Measurements from ENCODE around the gene CDH9.
"Not testable (repeated sequence)": the region's sequence is repeated elsewhere in the genome, so short reads cannot be mapped to it uniquely, and the experiment has no call there.

Gene CDH9

DNA sequence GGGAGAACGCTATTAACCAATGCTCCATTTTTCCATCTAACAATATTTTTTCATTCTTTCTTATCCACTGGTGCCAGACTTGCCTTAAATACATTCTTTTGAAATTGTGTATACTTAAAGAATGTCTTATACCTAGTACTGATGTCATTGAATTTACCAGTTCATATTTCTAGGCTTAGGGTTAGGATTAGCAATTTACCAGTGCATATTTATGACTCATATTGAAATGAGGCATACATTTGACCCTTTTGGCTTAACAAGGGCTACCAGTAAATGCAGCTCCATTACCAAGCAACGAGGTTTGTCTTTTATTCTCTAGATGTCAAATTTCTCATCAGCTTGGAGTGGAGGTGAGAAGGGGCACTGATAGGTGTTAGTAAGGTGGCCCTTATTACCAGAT lies 89.5 kb downstream of the CDH9 start:
- DNase-seq, result no peak

DNA sequence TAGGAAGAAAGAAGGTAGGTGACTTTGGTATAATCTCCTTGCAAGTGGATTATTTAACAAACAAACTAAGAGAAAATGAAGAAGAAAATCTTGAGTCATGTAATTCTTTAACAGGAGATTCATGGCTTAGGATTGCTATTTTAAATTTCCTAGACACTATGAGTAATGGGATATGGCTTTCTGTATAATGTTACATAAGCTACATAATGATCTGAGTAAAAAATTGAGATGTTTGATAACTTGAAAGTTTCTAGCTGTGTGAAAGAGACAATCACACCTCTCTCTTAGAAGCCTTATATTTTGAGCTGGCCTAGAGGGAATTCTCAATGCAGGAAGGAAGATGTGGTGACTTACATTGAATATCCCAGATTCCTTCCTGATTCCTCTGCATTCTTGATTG lies 92.5 kb downstream of the CDH9 start:
- no peak for DNase-seq

DNA sequence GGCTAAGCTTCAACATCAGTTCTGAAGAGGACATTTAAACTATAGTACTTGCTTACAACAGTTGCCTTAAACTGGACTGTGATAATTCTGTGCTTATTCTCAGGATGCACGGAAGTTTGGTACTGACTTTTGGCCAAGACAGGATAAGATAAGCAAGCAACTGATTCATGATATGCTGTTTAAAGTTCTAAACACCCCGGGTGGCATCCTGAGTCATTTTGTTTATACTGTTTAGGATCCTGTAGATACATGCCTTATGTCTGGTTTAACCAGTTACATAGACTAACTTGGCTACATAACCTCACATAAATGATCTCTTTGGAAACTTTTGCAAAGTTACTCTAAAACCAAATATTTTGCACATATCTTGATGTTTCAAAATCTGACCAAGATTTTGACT lies 95.9 kb downstream of the CDH9 start:
- DNase-seq, result no peak

DNA sequence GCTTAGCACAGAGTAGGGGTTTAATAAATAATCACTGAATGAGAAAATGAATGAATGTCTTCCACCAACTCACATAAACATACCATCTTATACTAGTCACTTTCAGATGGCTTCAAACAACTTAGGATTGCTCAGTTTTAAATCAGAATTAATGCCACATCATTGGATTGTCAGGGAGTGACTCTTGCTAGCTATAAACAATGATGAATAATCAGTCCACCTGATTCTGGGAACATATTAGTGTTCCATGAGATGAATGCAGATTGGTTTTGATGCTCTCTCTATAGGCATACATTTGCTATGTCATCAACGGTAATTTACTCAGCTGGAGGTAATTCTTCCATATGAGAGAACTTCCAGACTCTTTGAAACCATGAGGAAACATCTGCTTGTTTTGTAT lies 97.4 kb downstream of the CDH9 start:
- DNase-seq, result no peak

DNA sequence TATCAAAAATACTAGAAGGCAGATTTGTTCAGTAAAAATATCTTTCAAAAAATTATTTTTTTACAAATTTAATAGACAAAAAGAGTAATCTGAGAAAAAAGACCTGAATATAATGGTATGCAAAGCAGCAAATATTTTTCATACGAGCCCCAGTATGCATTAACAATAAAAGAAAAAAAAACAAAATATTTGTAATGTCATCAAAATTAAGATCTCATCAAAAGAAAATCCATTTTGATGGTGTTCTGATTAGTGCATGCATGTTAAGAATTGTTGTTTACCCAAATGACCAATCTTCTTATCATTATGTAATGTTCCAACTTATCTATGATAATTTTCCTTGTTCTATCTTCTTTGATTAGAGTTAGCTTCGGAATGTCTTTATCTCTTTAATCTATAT lies 106.1 kb downstream of the CDH9 start:
- no peak for DNase-seq

- no peak for DNase-seq
Observed at GRCh38 chr5:26921439-26921838, 116.9 kb downstream of the CDH9 start.

- DNase-seq, result no peak
Observed at GRCh38 chr5:26903469-26903868, 134.9 kb downstream of the CDH9 start.

DNA sequence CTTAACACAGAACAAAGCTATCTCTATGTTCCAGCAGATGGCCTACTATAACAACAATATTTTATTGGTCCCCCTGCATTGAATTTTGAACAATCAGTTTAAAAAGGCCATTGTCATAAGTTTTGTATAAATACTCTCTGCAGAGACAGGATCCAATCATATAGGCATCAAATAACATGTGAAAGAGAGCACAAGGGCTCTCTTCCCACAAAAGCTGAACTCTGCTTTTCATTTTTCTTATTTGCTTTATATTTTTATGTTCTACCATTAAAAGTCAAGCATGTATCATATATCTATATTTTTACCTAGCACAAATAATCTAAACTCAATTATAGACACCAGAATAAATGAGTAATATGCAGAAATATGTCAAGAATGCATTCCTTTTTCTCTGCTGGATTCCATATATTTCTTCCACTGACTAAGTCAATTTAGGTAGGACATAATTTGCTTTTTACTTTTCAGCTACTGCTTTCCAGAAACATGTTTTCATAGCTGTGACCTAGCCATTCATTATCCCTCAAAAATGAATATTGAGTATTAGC lies 143.6 kb downstream of the CDH9 start:
- DNase-seq, result no peak

- no peak for DNase-seq
Observed at GRCh38 chr5:26893078-26893477, 145.3 kb downstream of the CDH9 start.

DNA sequence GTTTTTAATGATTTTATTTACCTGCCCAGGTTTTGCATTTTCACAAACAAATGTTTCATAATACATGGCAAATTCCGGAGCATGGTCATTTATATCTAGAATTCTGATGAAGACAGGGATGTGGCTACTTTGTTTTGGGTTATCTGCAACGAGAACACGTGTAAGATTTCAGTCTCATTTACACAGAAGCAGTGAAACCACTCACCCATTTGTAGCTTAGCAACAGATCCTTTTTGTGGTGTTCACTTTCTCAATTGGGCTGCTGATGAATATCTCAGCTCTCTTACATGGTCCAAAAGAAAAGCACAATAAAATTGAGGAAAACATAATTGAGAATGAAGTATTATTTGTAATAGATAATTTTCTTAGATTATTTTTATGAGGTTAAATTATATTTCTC lies 148.6 kb downstream of the CDH9 start:
- no peak for DNase-seq

- no peak for DNase-seq
Observed at GRCh38 chr5:26884481-26884880, 153.9 kb downstream of the CDH9 start.

GRCh38 chr5:26883375-26883774 lies 155.0 kb downstream of the CDH9 start:
- DNase-seq, result no peak

GRCh38 chr5:26881901-26882300 lies 156.5 kb downstream of the CDH9 start:
- DNase-seq, result no peak

DNA sequence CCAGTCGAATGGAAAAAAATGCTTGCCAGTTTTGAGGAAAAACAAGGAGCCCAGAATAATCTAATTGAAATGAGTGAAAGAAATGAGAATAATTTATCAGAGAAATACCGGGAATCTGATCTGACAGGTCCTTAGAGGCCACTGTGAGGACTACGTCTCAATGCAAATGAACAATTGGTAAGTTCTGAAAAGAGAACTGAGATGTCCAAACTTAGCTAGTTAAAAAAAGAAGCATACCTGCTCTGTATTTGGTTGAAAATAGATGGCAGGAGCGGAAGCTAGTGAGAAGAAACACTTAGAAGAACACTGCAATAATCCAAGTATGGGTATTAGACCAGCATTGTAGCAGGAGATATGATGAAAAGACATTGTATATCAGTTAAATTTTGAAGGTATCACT lies 161.2 kb downstream of the CDH9 start:
- DNase-seq, result peak; percentile 47

DNA sequence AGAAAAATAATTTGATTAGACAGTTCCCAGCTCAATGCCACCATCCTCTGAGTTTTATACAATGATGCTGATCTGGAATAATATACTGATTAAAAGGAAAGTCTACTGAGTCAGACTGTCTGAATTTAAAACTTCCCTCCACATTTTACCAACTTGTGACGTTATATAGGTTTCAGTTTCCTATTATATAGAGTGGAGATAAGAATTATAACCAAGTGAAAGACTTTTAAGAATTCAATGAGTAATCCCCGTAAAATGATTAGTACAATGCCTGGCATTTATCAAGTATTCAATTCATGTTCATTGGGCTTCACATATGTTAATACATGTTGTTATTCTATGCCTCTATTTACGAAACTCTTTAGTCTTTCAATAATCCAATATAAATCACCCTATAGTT lies 166.0 kb downstream of the CDH9 start:
- DNase-seq, result no peak

GRCh38 chr5:26869781-26870180 lies 168.6 kb downstream of the CDH9 start:
- DNase-seq, result no peak

DNA sequence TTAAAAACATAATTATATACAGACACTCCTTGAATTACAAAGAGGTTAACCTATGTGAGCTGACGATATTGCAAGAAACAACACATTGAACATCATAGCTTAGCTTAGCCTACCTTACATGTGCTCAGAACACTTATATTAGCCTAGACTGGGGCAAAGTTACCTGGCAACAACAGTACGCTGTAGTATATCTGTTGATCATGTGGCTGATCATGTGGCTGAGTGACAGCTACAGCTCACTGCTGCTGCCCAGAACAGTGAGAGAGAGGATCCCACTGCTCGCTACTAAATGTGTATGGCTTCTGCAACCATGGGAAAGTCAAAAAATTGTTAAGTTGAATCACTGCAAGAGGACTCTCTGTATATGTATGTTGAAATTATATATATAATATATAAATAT lies 169.9 kb downstream of the CDH9 start:
- no peak for DNase-seq

DNA sequence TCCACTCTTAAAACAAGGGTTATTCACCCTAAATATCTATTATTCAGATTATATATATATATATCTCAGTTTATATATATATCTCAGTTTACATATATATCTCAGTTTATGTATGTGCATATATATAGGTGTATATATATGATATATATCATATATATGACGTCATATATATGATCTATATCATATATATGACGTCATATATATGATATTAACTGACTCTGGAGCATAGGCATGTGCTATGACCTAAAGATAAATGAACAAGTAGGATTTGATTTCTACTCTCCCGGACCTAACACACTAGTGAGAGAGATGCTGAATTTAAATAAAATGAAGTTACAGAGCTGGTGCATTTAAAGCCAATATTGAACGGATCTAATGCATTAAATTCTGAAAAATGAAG lies 174.3 kb downstream of the CDH9 start:
- DNase-seq, result no peak

GRCh38 chr5:26856238-26856637 lies 182.1 kb downstream of the CDH9 start:
- no peak for DNase-seq

DNA sequence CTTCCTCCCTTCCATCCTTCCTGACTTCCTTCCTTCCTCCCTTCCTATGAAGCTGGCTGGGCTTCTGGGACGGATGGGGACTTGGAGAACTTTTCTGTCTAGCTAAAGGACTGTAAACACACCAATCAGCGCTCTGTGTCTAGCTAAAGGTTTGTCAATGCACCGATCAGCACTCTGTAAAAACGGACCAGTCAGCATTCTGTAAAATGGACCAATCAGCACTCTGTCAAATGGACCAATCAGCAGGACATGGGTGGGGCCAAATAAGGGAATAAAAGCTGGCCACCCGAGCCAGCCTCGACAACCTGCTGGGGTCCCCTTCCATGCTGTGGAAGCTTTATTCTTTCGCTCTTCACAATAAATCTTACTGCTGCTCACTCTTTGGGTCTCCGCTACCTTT lies 185.9 kb downstream of the CDH9 start:
- DNase-seq, result not testable (repeated sequence)

DNA sequence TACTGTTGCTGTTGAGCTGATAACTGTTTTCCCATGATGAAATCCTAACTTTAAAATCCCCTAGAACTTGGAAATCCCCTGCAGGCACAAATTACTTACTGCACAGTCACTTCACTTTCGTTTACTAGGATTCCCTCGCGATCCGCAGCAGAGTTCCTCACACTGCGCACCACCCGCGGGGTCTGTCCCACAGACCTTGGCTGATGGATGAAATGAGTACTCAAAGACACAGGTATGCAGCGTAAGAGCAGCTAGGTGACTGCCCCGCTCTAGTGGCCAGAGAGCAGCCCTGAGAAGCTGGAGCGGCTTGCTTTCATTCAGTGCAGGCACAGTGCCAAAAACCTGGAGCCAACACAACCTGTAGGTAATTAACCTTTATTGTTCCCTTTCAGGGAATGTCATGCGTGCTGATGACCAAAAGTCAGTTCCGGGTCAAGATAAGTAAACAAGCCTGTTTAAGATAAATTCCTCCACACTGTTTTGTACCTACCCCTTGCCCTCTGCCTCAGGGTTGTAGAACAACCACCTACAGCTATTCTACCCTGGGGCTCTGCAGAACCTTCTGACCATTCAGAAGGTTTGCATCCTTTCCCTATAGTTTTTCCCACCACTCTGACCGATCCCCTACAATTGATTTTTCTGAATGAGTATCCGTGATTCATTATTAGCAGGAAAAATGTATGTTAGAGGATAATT lies 191.2 kb downstream of the CDH9 start:
- DNase-seq, result peak; percentile 2

GRCh38 chr5:26843677-26844076 lies 194.7 kb downstream of the CDH9 start:
- DNase-seq, result no peak

DNA sequence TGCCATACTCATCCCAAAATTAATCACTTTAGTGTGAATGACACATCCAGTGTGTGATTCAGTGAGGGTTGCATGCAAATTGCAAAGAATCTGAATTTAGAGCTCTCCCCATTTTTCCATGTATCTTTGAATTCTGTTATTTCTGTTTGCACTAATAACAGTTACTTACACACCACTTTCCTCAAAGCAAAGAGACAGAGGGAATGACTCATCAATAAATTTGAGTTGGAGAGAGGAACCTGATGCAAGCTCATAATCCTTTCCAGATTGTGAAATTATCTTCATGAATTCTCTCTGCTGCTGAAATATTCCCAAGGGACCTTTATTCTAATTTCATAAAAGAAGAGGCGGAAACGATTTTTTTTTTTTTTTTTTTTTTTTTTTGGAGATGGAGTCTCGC lies 204.8 kb downstream of the CDH9 start:
- DNase-seq, result no peak
